Astrocyte (in vitro differentiated cells and primary cell): Measurements from ENCODE around the gene HMOX2. TPM values are rescaled to one million over a fixed set of nuclear protein-coding genes. Genes with fewer than 3 reads are reported as not detected.

Experiments
- DNase-seq: peaks from one replicate; pipeline ENCODE4 v3.0.0-alpha.2; 2010; ENCODE audit warnings: low read depth
- FAIRE-seq: peaks from 2 replicates; lab custom pipeline; 2011; peaks lifted over from hg19 to GRCh38; lab: Jason Lieb, UNC
- H2AFZ ChIP-seq: 2 replicates; pipeline ENCODE4 v1.6.0; 2012; ENCODE audit warnings: low read depth, low read length, inconsistent platforms
- H3K27ac ChIP-seq: 2 replicates; pipeline ENCODE4 v1.5.1; 2011; ENCODE audit warnings: low read depth, low read length, inconsistent platforms
- H3K27me3 ChIP-seq: 2 replicates; pipeline ENCODE4 v1.6.0; 2011; ENCODE audit warnings: low read length, inconsistent platforms; ENCODE audit not compliant: insufficient read depth
- H3K36me3 ChIP-seq: 2 replicates; pipeline ENCODE4 v1.5.1; 2011; ENCODE audit warnings: low read length, inconsistent platforms; ENCODE audit not compliant: insufficient read depth
- H3K4me1 ChIP-seq: 2 replicates; pipeline ENCODE4 v1.5.1; 2011; ENCODE audit warnings: low read length, inconsistent platforms; ENCODE audit not compliant: insufficient read depth
- H3K4me2 ChIP-seq: 2 replicates; pipeline ENCODE4 v1.6.0; 2012; ENCODE audit warnings: low read length, inconsistent platforms
- H3K4me3 ChIP-seq: 2 replicates; pipeline ENCODE4 v1.5.1; 2011; ENCODE audit warnings: low read depth, mild to moderate bottlenecking, low read length, inconsistent platforms; ENCODE audit not compliant: insufficient read depth
- H3K79me2 ChIP-seq: 2 replicates; pipeline ENCODE4 v1.6.0; 2012; ENCODE audit warnings: mild to moderate bottlenecking, low read length, inconsistent platforms; ENCODE audit not compliant: insufficient read depth
- H3K9ac ChIP-seq: 2 replicates; pipeline ENCODE4 v1.6.0; 2012; ENCODE audit warnings: mild to moderate bottlenecking, low read length, inconsistent platforms
- H3K9me3 ChIP-seq: 2 replicates; pipeline ENCODE4 v1.5.1; 2012; ENCODE audit warnings: low read depth, mild to moderate bottlenecking, low read length, inconsistent platforms; ENCODE audit not compliant: insufficient read depth
- H4K20me1 ChIP-seq: 2 replicates; pipeline ENCODE4 v1.6.0; 2012; ENCODE audit warnings: low read length, inconsistent platforms; ENCODE audit not compliant: insufficient read depth
- H3K27ac Mint-ChIP-seq: one replicate; pipeline ENCODE4 v1.8.0; 2021; ENCODE audit warnings: mild to moderate bottlenecking, mixed read lengths; ENCODE audit not compliant: unreplicated experiment
- H3K27me3 Mint-ChIP-seq: one replicate; pipeline ENCODE4 v1.8.0; 2021; ENCODE audit warnings: low read depth, mixed read lengths; ENCODE audit not compliant: unreplicated experiment
- H3K36me3 Mint-ChIP-seq: one replicate; pipeline ENCODE4 v1.8.0; 2021; ENCODE audit warnings: low read depth, mixed read lengths; ENCODE audit not compliant: unreplicated experiment
- H3K4me1 Mint-ChIP-seq: one replicate; pipeline ENCODE4 v1.8.0; 2021; ENCODE audit warnings: low read depth, mixed read lengths; ENCODE audit not compliant: unreplicated experiment
- H3K4me3 Mint-ChIP-seq: one replicate; pipeline ENCODE4 v1.8.0; 2021; ENCODE audit warnings: mild to moderate bottlenecking, moderate library complexity, mixed read lengths; ENCODE audit not compliant: unreplicated experiment
- H3K9me3 Mint-ChIP-seq: one replicate; pipeline ENCODE4 v1.8.0; 2021; ENCODE audit warnings: mild to moderate bottlenecking, mixed read lengths; ENCODE audit not compliant: unreplicated experiment
- EZH2 ChIP-seq: IDR thresholded peaks from 2 replicates; pipeline ENCODE4 v1.6.1; 2012; ENCODE audit warnings: mild to moderate bottlenecking, low read length, inconsistent platforms; ENCODE audit not compliant: insufficient read depth
- total RNA-seq: library from RNA; stranded (reverse); gene quantifications from 2 replicates; pipeline ENCODE4 v1.2.1, GENCODE V29; 2021
- TF ChIP-seq, protein P1 (sequence below): IDR thresholded peaks from 2 replicates; pipeline ENCODE4 v1.5.1; 2011; ENCODE audit warnings: low read depth, mild to moderate bottlenecking, inconsistent platforms, low read length, moderate library complexity; ENCODE audit not compliant: insufficient read depth

The HMOX2 gene
- total RNA-seq, 1 donor from 2014 or later: 64.9 TPM

DNA sequence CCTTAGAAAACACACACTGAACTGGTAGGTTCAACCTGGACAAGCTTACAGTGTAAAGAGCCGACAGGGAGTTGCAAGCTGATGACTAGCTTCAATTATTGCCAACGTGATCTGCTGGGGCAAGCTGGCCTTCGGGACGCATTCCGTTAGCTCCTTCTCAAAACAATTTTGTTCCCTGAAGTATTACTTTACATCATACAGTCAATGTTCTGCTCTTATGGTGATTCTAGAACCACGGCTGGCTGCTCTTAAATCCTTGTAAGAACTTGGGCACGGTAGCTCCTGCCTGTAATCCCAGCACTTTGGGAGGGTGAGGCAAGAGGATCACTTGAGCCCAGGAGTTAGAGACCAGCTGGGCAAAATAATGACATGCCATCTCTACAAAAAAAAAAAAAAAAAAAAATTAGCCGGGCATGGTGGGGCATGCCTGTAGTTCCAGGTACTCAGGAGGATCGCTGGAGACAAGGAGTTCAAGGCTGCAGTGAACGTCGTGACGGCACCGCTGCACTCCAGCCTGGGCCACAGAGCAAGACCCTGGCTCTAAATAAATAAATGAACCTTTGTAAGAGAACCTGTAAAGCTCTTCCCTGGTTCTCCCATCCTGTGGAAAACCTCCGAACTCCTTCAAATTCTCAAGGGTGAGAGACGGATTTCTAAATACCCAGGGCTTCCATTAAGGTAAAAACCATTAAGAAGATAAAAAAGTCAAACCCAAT, 60.4 kb downstream of the HMOX2 start:
- Histone ChIP-seq H2AFZ (no peak overlapping the region), H3K9me3 (peaks cover 7% of the 10 kb centered on the region), H3K4me1 (no peaks in the 10 kb centered on the region), H4K20me1 (peaks cover 26% of the 10 kb centered on the region), H3K9ac (no peak overlapping the region), H3K27ac (no peak overlapping the region), H3K4me3 (no peak overlapping the region), H3K27me3 (no peaks in the 10 kb centered on the region), H3K79me2 (peaks cover 31% of the 10 kb centered on the region), H3K36me3 (no peaks in the 10 kb centered on the region), H3K4me2 (no peak overlapping the region)
- TF ChIP-seq, protein P1, sequence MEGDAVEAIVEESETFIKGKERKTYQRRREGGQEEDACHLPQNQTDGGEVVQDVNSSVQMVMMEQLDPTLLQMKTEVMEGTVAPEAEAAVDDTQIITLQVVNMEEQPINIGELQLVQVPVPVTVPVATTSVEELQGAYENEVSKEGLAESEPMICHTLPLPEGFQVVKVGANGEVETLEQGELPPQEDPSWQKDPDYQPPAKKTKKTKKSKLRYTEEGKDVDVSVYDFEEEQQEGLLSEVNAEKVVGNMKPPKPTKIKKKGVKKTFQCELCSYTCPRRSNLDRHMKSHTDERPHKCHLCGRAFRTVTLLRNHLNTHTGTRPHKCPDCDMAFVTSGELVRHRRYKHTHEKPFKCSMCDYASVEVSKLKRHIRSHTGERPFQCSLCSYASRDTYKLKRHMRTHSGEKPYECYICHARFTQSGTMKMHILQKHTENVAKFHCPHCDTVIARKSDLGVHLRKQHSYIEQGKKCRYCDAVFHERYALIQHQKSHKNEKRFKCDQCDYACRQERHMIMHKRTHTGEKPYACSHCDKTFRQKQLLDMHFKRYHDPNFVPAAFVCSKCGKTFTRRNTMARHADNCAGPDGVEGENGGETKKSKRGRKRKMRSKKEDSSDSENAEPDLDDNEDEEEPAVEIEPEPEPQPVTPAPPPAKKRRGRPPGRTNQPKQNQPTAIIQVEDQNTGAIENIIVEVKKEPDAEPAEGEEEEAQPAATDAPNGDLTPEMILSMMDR: no peak
- no peak for TF ChIP-seq EZH2
- H3K27me3 Mint-ChIP-seq: no peaks in the 10 kb centered on the region
- no peak for FAIRE-seq
- H3K4me3 Mint-ChIP-seq: peak overlapping the region; percentile 91
- peaks cover 7% of the 10 kb centered on the region for H3K9me3 Mint-ChIP-seq
- peak overlapping the region; percentile 85 for H3K27ac Mint-ChIP-seq
- peaks cover 30% of the 10 kb centered on the region for H3K36me3 Mint-ChIP-seq
- peaks cover 11% of the 10 kb centered on the region for H3K4me1 Mint-ChIP-seq
- no peak for DNase-seq

DNA sequence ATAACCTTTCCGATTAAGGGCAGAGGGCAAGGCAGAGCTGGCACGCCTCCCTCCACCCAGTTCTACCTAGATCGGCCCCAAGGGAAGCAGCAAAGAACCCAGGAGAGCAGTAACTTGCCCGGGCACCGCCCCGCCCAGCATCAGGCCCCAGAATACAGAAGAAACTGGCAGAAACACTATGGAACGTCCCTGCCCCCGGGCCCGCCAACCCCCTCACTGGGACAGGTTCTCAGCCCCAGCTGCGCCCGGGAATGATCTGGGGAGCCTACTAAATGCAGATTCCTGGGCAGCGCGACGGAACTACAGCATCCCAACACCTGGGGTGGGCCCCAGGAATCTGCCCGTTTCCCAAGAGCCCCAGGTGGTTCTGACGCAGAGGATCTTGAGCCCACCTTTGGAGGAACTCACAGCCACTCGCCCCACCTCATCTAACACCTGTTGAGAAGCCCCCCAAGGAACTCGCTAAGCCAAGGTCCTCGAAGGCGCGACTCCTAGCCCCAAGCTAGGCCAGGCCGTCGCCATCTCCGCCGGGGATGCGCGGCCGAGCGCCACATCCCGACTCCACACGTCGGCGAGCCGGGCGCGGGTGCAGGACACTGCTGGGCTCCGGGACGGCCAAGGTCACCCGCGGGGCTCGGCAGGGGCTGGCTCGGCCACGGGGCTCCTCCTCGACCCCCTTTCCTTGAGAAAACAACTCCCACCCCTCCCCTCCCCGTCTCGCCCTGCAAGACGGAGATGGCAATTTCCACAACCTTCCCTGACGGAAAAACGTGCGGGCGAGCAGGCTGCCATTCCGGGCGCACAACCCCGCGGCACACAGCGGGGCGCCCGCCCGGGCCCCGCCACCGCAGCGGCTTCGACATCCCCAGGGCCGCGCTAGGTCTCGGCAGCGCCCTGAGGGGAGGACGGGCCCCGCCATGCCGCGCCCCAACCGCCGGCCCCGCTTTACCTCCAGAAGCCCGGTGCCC, 61.5 kb downstream of the HMOX2 start:
- Mint-ChIP-seq H3K4me3 (peak overlapping the region; percentile 91), H3K9me3 (peaks cover 7% of the 10 kb centered on the region), H3K4me1 (peaks cover 11% of the 10 kb centered on the region), H3K27me3 (no peaks in the 10 kb centered on the region), H3K27ac (peak overlapping the region; percentile 85), H3K36me3 (peaks cover 22% of the 10 kb centered on the region)
- Histone ChIP-seq H3K4me1 (no peaks in the 10 kb centered on the region), H2AFZ (peak overlapping the region; percentile 70), H3K27ac (no peak overlapping the region), H3K4me3 (peak overlapping the region; percentile 69), H3K36me3 (no peaks in the 10 kb centered on the region), H3K9ac (peak overlapping the region; percentile 75), H4K20me1 (peaks cover 23% of the 10 kb centered on the region), H3K4me2 (peak overlapping the region; percentile 93), H3K79me2 (peaks cover 31% of the 10 kb centered on the region), H3K27me3 (no peaks in the 10 kb centered on the region), H3K9me3 (peaks cover 7% of the 10 kb centered on the region)
- no peak for DNase-seq
- FAIRE-seq: no peak
- TF ChIP-seq EZH2: no peak
- TF ChIP-seq, protein P1: no peak
